SU-DHL-6 (cell line): ENCODE measurements around the gene KCNT2.

Experiments used
- H2AFZ ChIP-seq: fragments of 200-600 bp; sonication (generic); 2 replicates; pipeline ENCODE4 v1.6.1; 2014; ENCODE audit warnings: low read depth, mild to moderate bottlenecking, moderate library complexity, mixed read lengths, antibody characterized with exemption, low read length; ENCODE audit not compliant: severe bottlenecking
- H3F3A ChIP-seq: fragments of 200-600 bp; shearing (Covaris generic); 2 replicates; pipeline ENCODE4 v1.6.0; 2016; ENCODE audit warnings: antibody characterized with exemption, mild to moderate bottlenecking; ENCODE audit not compliant: insufficient read depth
- H3K27ac ChIP-seq: fragments of 200-600 bp; sonication (generic); 2 replicates; pipeline ENCODE4 v1.5.1; 2016; ENCODE audit warnings: low read depth, mild to moderate bottlenecking, low read length, moderate library complexity, mixed read lengths
- H3K27me3 ChIP-seq: fragments of 200-600 bp; sonication (generic), shearing (Covaris generic); 2 replicates; pipeline ENCODE4 v1.6.0; 2014; ENCODE audit warnings: mild to moderate bottlenecking, low read length
- H3K36me3 ChIP-seq: fragments of 200-600 bp; sonication (generic); 2 replicates; pipeline ENCODE4 v1.6.1; 2014; ENCODE audit warnings: mild to moderate bottlenecking, low read length, mixed read lengths
- H3K4me2 ChIP-seq: fragments of 300-600, 200-600 bp; shearing (Covaris generic), sonication (generic); 2 replicates; pipeline ENCODE4 v1.6.0; 2014; ENCODE audit warnings: low read length, low read depth, mild to moderate bottlenecking; ENCODE audit not compliant: poor library complexity, severe bottlenecking
- H3K4me3 ChIP-seq: fragments of 200-600 bp; sonication (generic); 2 replicates; pipeline ENCODE4 v1.5.1; 2014; ENCODE audit warnings: antibody characterized with exemption, low read length, mild to moderate bottlenecking, mixed read lengths; ENCODE audit not compliant: insufficient read depth, poor library complexity, severe bottlenecking
- H3K79me2 ChIP-seq: fragments of 200-600 bp; sonication (generic); 2 replicates; pipeline ENCODE4 v1.6.1; 2014; ENCODE audit warnings: mild to moderate bottlenecking, low read length, moderate library complexity; ENCODE audit not compliant: insufficient read depth
- H3K9ac ChIP-seq: fragments of 200-600 bp; sonication (generic); 2 replicates; pipeline ENCODE4 v1.7.0; 2014; ENCODE audit warnings: mild to moderate bottlenecking, low read length
- H3K9me2 ChIP-seq: fragments of 200-600 bp; sonication (generic); replicated peaks from 2 replicates; pipeline ENCODE4 v1.6.1; 2014; ENCODE audit warnings: low read length; ENCODE audit not compliant: insufficient read depth
- H3K9me3 ChIP-seq: fragments of 200-600 bp; sonication (generic); 2 replicates; pipeline ENCODE4 v1.6.1; 2014; ENCODE audit warnings: low read length, mixed read lengths; ENCODE audit not compliant: insufficient read depth
- H4K20me1 ChIP-seq: fragments of 200-600 bp; sonication (generic); 2 replicates; pipeline ENCODE4 v1.6.1; 2014; ENCODE audit warnings: low read depth, mild to moderate bottlenecking, antibody characterized with exemption, low read length, moderate library complexity, mixed read lengths
- CTCF ChIP-seq: fragments of 200-600 bp; sonication (generic); IDR thresholded peaks from one replicate; pipeline ENCODE4 v1.5.1; 2017; ENCODE audit warnings: antibody characterized with exemption, mild to moderate bottlenecking, low read length, moderate library complexity; ENCODE audit not compliant: insufficient read depth, poor library complexity, severe bottlenecking
- EZH2phosphoT487 ChIP-seq: fragments of 200-600 bp; sonication (generic), shearing (Covaris generic); conservative IDR thresholded peaks from 2 replicates; pipeline ENCODE4 v1.6.1; 2018; ENCODE audit warnings: mild to moderate bottlenecking, antibody characterized with exemption, low read length, moderate library complexity, mixed read lengths

KCNT2 gene

GRCh38 chr1:196502437-196502836, 105.8 kb downstream of the KCNT2 start:
- H3K27me3 ChIP-seq: no peaks in the 10 kb centered on the region
- H3K27ac ChIP-seq: no peak overlapping the region
- H3K4me2 ChIP-seq: no peak overlapping the region
- no peaks in the 10 kb centered on the region for H3K79me2 ChIP-seq
- H3K9ac ChIP-seq: no peak overlapping the region
- H4K20me1 ChIP-seq: no peaks in the 10 kb centered on the region
- TF ChIP-seq CTCF (no peak), EZH2phosphoT487 (no peak)
- H3K36me3 ChIP-seq: no peaks in the 10 kb centered on the region
- H3K9me3 ChIP-seq: no peaks in the 10 kb centered on the region
- no peak overlapping the region for H3K4me3 ChIP-seq
- H2AFZ ChIP-seq: no peak overlapping the region
- H3K9me2 ChIP-seq: no peaks in the 10 kb centered on the region
- H3F3A ChIP-seq: no peaks in the 10 kb centered on the region

DNA sequence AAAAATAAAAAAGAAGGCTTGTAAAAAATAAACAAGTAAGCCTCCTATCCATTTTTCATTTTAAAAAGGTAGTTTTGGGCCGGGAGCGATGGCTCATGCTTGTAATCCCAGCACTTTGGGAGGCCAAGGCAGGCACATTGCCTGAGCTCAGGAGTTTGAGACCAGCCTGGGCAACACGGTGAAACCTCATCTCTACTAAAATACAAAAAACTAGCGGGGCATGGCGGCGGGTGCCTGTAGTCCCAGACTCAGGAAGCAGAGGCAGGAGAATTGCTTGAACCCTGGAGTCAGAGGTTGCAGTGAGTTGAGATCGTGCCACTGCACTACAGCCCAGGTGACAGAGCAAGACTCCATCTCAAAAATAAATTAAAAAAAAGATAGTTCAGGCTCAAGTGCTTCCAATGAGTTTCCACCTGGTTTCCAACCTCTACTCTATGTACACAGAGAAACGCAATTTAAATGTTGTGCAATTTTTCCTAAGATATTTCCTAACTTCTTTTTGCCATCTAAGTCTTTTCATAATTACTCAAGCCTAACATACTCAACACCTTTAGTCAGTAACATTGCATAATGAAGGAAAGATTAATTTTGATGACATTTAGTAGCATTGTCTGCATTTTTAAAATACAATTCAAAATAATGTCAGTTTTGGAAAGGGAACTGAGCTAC, 106.3 kb downstream of the KCNT2 start:
- H3K27me3 ChIP-seq: no peaks in the 10 kb centered on the region
- no peak overlapping the region for H2AFZ ChIP-seq
- no peaks in the 10 kb centered on the region for H3K79me2 ChIP-seq
- no peaks in the 10 kb centered on the region for H3F3A ChIP-seq
- H3K9me3 ChIP-seq: no peaks in the 10 kb centered on the region
- H3K9ac ChIP-seq: no peak overlapping the region
- H3K4me3 ChIP-seq: no peak overlapping the region
- H3K4me2 ChIP-seq: no peak overlapping the region
- no peaks in the 10 kb centered on the region for H3K36me3 ChIP-seq
- H4K20me1 ChIP-seq: no peaks in the 10 kb centered on the region
- TF ChIP-seq EZH2phosphoT487: no peak
- TF ChIP-seq CTCF: no peak
- H3K9me2 ChIP-seq: no peaks in the 10 kb centered on the region
- H3K27ac ChIP-seq: no peak overlapping the region

- Histone ChIP-seq H3K4me2 (no peak overlapping the region), H2AFZ (peak overlapping the region; percentile 32), H3K9me2 (no peaks in the 10 kb centered on the region), H3K79me2 (no peaks in the 10 kb centered on the region), H3K9ac (no peak overlapping the region), H3K27ac (no peak overlapping the region), H3K36me3 (no peaks in the 10 kb centered on the region), H3K4me3 (no peak overlapping the region), H3K27me3 (no peaks in the 10 kb centered on the region), H4K20me1 (no peaks in the 10 kb centered on the region), H3F3A (no peaks in the 10 kb centered on the region), H3K9me3 (no peaks in the 10 kb centered on the region)
- TF ChIP-seq EZH2phosphoT487: no peak
- no peak for TF ChIP-seq CTCF
Observed at GRCh38 chr1:196497817-196498216, 110.4 kb downstream of the KCNT2 start.
